Astrocyte of the hippocampus (primary cell): ENCODE results near the gene CHTF8.
"Not testable (repeated sequence)": the region's sequence is repeated elsewhere in the genome, so short reads cannot be mapped to it uniquely, and the experiment has no call there.

Source experiments
- DNase-seq: peaks from one replicate; pipeline ENCODE4 v3.0.0; 2011; ENCODE audit warnings: low read depth, low spot score

CHTF8 gene, protein sequence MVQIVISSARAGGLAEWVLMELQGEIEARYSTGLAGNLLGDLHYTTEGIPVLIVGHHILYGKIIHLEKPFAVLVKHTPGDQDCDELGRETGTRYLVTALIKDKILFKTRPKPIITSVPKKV

DNA sequence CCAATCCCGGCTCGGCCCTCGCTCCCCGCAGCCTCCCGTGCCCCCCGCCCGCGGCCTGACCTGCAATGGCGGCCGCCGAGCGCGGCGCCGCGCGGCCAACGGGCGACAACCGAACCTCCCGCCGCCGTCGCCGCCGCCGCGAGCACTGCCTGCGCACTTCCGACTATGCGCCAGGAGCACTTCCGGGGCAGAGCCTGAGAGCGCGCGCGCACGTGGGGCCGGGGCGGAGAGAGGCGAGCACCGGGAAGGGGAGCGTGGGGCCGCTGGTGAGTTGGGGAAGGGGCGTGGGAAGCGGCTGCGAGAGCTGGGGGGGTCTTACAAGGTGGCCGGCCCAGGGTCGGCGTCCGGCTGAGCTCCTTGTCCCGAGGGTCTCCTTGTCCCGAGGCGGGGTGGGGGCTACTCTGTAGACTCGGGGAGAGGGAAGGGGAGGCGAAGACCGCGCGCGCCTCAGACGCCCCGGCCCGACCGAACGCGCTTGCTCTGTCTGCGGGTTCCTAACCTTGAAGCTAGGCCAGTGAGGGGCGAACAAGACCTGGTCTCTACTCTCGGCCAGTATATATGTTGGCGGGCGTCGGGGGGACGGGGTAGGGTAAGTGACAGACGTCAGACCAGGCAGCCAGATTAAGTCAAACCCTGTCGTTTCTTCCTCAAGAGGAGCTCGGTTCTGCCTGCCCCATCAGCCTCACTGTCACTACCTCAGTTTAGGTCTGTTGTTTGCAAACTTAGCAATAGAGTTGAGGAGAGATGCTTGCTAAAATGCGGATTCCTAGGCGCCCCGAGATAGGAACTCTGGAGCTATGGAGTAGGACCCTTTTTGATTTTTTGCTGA lies at the start of gene CHTF8, which contains the start of gene UTP4:
CHTF8 (minus strand) TSS at position 165 of the 829 bp plus-strand sequence. CDS start 11,130 bp downstream, outside the sequence.
UTP4 (plus strand) TSS at position 226 of the 829 bp plus-strand sequence. CDS start 811 bp downstream, outside the sequence.
- peak; percentile 94 for DNase-seq

DNA sequence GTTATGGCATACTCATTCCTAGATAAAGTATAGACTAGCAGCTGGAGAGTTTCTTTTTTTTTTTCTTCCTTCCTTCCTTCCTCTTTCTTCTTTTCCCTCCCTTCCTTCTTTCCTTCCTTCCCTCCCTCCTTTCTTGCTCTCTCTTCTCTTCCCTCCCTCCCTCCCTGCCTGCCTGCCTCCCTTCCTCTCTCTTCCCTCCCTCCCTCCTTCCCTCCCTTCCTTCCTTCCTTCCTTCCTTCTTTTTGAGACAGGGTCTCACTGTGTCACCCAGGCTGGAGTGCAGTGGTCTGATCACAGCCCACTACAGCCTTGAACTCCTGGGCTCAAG lies 47.6 kb upstream of the CHTF8 start:
- no peak for DNase-seq

- DNase-seq: peak; percentile 81
These were observed 47.1 kb upstream of the CHTF8 start for GRCh38 chr16:69179328-69180010.

DNA sequence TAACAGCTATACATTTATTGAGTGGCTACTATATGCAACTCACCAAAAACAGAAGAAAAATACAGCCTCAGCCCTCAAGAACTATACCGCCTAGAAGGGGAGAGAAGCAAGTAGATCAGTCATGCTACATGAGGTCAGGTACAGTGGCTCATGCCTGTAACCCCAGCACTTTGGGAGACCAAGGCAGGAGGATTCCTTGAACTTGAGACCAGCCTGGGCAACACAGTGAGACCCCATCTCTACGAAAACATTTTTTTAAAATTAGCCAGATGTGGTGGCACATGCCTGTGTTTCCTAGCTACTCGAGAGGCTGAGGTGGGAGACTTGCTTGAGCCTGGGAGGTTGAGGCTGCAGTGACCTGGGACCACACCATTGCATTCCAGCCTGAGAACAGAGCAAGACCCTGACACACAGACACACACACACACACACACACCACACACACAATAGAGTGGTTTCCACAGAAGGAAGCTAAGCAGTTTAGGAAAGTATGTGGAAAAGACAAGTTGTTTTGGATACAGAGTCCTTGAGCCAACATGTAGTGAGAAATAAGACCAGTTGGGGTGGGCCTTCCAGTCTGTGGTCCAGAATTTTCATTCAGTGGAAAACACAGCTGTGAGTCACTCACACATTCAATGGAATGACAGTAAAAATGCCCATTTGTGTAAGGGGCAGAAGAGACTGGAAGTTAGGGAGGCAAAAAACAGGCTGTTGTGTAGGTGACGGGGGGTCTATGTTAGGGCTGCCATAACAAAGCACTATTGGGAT lies 43.8 kb upstream of the CHTF8 start:
- peak; percentile 90 for DNase-seq

- DNase-seq: peak; percentile 88
These were observed 39.1 kb upstream of the CHTF8 start for GRCh38 chr16:69171325-69172084.

GRCh38 chr16:69169607-69170352 lies 37.4 kb upstream of the CHTF8 start:
- no peak for DNase-seq

GRCh38 chr16:69169051-69169450 lies 36.7 kb upstream of the CHTF8 start:
- DNase-seq: no peak

- DNase-seq: no peak
These were observed 34.9 kb upstream of the CHTF8 start for GRCh38 chr16:69166946-69167930.

- DNase-seq: peak; percentile 41
These were observed 33.9 kb upstream of the CHTF8 start for GRCh38 chr16:69166221-69166833.

- no peak for DNase-seq
These were observed 33.2 kb upstream of the CHTF8 start for GRCh38 chr16:69165584-69165983.

- DNase-seq: no peak
These were observed 27.8 kb upstream of the CHTF8 start for GRCh38 chr16:69160192-69160591.

DNA sequence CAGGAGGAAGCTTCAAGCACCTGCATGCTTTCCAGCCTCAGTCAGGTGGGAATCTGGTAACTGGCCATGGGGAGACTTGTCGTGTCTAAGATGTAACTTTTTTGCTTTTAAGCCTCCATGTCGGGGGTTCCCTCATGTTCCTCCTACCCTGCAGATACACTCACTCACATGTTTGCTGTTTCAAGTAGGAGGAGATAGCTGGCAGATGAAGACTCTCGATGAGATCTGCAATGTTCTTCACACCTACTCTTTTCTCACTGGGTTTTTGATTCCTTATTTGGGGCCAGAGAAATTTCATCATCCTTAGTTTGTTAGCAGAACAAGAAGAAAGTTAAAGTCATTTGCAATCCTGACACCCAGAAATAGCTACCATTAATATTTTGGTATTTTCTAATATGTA lies 24.8 kb upstream of the CHTF8 start:
- no peak for DNase-seq

- peak; percentile 89 for DNase-seq
These were observed 17.9 kb upstream of the CHTF8 start for GRCh38 chr16:69150146-69150865.

DNA sequence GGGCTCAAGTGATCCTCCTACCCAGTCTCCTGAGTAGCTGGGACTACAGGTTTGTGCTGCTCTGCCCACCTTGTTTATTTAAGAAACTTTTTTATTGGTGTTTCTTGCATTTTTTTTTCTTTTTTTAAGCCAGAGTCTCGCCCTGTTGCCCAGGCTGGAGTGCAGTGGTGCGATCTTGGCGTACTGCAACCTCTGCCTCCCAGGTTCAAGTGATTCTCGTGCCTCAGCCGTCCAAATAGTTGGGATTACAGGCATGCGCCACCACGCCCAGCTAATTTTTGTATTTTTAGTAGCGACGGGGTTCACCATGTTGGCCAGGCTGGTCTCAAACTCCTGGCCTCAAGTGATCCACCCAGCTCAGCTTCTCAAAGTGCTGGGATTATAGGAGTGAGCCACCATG lies 17.2 kb upstream of the CHTF8 start:
- not testable (repeated sequence) for DNase-seq

DNA sequence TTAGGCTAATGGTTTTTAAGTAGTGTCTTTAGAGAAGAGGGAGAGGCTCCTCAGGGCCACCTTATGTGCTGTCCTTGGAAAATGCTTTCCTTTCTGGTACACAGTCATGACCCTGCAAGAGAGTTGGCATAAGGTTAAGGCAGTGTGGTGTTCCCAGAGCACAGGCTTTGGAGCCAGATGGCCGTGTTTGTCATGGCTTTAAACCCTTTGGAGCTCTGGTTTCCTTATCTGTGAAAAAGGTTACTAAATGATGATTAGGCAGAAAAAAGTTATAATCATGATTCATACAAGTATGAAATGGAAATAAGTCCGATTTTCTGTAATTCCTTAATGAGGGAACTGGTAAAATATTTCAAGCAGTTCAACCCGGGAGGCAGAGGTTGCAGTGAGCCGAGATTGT lies 13.3 kb upstream of the CHTF8 start:
- no peak for DNase-seq

DNA sequence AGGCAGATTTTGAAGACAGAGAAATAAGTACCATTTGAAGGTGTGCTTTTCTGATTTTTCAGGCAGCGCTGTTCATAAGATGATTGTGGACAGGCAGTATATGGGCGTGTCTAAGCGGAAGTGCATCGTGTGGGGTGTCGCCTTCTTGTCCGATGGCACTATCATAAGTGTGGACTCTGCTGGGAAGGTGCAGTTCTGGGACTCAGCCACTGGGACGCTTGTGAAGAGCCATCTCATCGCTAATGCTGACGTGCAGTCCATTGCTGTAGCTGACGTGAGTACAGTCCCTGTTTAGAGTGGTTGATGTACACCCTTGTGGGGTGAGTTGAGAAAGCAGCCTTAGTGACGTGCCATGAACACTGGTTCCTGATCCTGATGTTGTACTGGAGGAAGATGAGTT lies 10.7 kb upstream of the CHTF8 start:
- no peak for DNase-seq

- no peak for DNase-seq
These were observed 9.5 kb upstream of the CHTF8 start for GRCh38 chr16:69141936-69142335.

GRCh38 chr16:69141014-69141413 lies 8.6 kb upstream of the CHTF8 start:
- no peak for DNase-seq
